CD8-positive, alpha-beta memory T cell (primary cell): Measurements from ENCODE around the gene RAD51B. TPM values are rescaled to one million over a fixed set of nuclear protein-coding genes. Genes with fewer than 3 reads are reported as not detected.

Source experiments
- CTCF ChIA-PET: fragments of 350-600 bp; sonication (Branson Sonifier 250); formaldehyde crosslinking; loops from one replicate; lab custom pipeline; 2021; ENCODE audit warnings: antibody characterized with exemption; lab: Charles Lee
- POLR2A ChIA-PET: fragments of 350-600 bp; sonication (Branson Sonifier 250); formaldehyde crosslinking; loops from one replicate; lab custom pipeline; 2021; ENCODE audit warnings: antibody characterized with exemption; lab: Charles Lee
- DNase-seq, 5 donors: peaks; one replicate each; pipeline versions ENCODE4 v3.0.0 to v3.0.0-alpha.2; 2020 to 2022; ENCODE audit warnings: mixed read lengths in 1 of 5
- H3K27ac ChIP-seq: one replicate; pipeline ENCODE4 v1.7.0; 2013; ENCODE audit warnings: low read depth, mild to moderate bottlenecking, low read length, moderate library complexity
- H3K27me3 ChIP-seq: 2 replicates; pipeline ENCODE4 v1.7.0; 2013; ENCODE audit warnings: low read length, mild to moderate bottlenecking; ENCODE audit not compliant: insufficient read depth, poor library complexity, severe bottlenecking
- H3K36me3 ChIP-seq: 2 replicates; pipeline ENCODE4 v1.7.0; 2013; ENCODE audit warnings: mild to moderate bottlenecking, low read length, moderate library complexity; ENCODE audit not compliant: insufficient read depth
- H3K4me1 ChIP-seq: 2 replicates; pipeline ENCODE4 v1.7.0; 2013; ENCODE audit warnings: mild to moderate bottlenecking, low read length, moderate library complexity; ENCODE audit not compliant: insufficient read depth
- H3K4me3 ChIP-seq: 2 replicates; pipeline ENCODE4 v1.7.0; 2013; ENCODE audit warnings: mild to moderate bottlenecking, low read length
- H3K9me3 ChIP-seq: 2 replicates; pipeline ENCODE4 v1.7.0; 2013; ENCODE audit warnings: mild to moderate bottlenecking, low read length
- H3K27ac Mint-ChIP-seq, 8 donors: one replicate each; pipeline ENCODE4 v1.8.0; 2020 to 2021; ENCODE audit warnings: mixed read lengths in 8 of 8, mild to moderate bottlenecking in 6 of 8, inconsistent platforms in 3 of 8, moderate library complexity in 3 of 8
- H3K27me3 Mint-ChIP-seq, 2 donors: one replicate each; pipeline ENCODE4 v1.8.0; 2020 to 2021; ENCODE audit warnings: mixed read lengths in 2 of 2, mild to moderate bottlenecking in 1 of 2, moderate library complexity in 1 of 2
- H3K36me3 Mint-ChIP-seq, 3 donors: one replicate each; pipeline ENCODE4 v1.8.0; 2020 to 2021; ENCODE audit warnings: mixed read lengths in 3 of 3, inconsistent platforms in 1 of 3, mild to moderate bottlenecking in 1 of 3
- H3K4me1 Mint-ChIP-seq, 3 donors: one replicate each; pipeline ENCODE4 v1.8.0; 2020 to 2021; ENCODE audit warnings: mixed read lengths in 3 of 3, inconsistent platforms in 1 of 3, mild to moderate bottlenecking in 1 of 3
- H3K4me3 Mint-ChIP-seq, 7 donors: one replicate each; pipeline ENCODE4 v1.8.0; 2020 to 2021; ENCODE audit warnings: mixed read lengths in 7 of 7, mild to moderate bottlenecking in 6 of 7, moderate library complexity in 4 of 7, inconsistent platforms in 2 of 7
- H3K9me3 Mint-ChIP-seq, 5 donors: one replicate each; pipeline ENCODE4 v1.8.0; 2020 to 2022; ENCODE audit warnings: mixed read lengths in 5 of 5, mild to moderate bottlenecking in 3 of 5, moderate library complexity in 2 of 5, inconsistent platforms in 1 of 5
- polyA plus RNA-seq: library from polyadenylated mRNA; unstranded; fragments of 300-500 nt; fragmentation: Illumina TruSeq; gene quantifications from one replicate; pipeline ENCODE4 v1.2.3, GENCODE V29; 2021
- total RNA-seq, 2 experiments: library from RNA; stranded (reverse); gene quantifications; one replicate each; pipeline ENCODE4 v1.2.3, GENCODE V29; 2021

Gene RAD51B
- total and polyA plus RNA-seq, 3 experiments from 2014 or later = 15.7 to 22.9 (median 17.4) TPM

GRCh38 chr14:68444449-68445168 lies 625.0 kb downstream of the RAD51B start:
- H3K27ac ChIP-seq = no peak overlapping the region

GRCh38 chr14:68446243-68447040 lies 626.9 kb downstream of the RAD51B start:
- Mint-ChIP-seq H3K4me1 (no peaks in the 10 kb centered on the region), H3K9me3 (no peaks in the 10 kb centered on the region), H3K27ac (peak overlapping the region in 1 of 8 donors; percentile 33), H3K27me3 (no peaks in the 10 kb centered on the region), H3K36me3 (peaks cover 0 to 13% (median 4%) of the 10 kb centered on the region in 3 donors), H3K4me3 (no peak overlapping the region)
- ChIA-PET CTCF (interaction anchor here (1.0 kb wide), 1 partner anchor 13 kb away, joined by 3 read pairs; no protein-coding TSS in a partner anchor), POLR2A (no interaction called here)
- H3K27me3 ChIP-seq = no peaks in the 10 kb centered on the region
- DNase-seq = no peak
- no peak overlapping the region for H3K4me3 ChIP-seq
- no peak overlapping the region for H3K27ac ChIP-seq
- H3K36me3 ChIP-seq = no peaks in the 10 kb centered on the region
- no peaks in the 10 kb centered on the region for H3K9me3 ChIP-seq
- no peaks in the 10 kb centered on the region for H3K4me1 ChIP-seq

More at GRCh38 chr14:68444449-68445168, 625.0 kb downstream of the RAD51B start:
- ChIA-PET CTCF (no interaction called here), POLR2A (interaction anchor here (0.6 kb wide), 1 partner anchor 17 kb away, joined by 4 read pairs; no protein-coding TSS in a partner anchor)
- Histone ChIP-seq H3K4me3 (no peak overlapping the region), H3K4me1 (no peaks in the 10 kb centered on the region), H3K36me3 (no peaks in the 10 kb centered on the region), H3K27me3 (no peaks in the 10 kb centered on the region), H3K9me3 (no peaks in the 10 kb centered on the region)
- DNase-seq = no peak
- no peak overlapping the region for H3K4me3 Mint-ChIP-seq
- peak overlapping the region in 2 of 8 donors; percentile 36 to 47 for H3K27ac Mint-ChIP-seq
- no peaks in the 10 kb centered on the region for H3K9me3 Mint-ChIP-seq
- no peaks in the 10 kb centered on the region for H3K4me1 Mint-ChIP-seq
- peaks cover 2 to 12% (median 9%) of the 10 kb centered on the region in 3 donors for H3K36me3 Mint-ChIP-seq
- H3K27me3 Mint-ChIP-seq = no peaks in the 10 kb centered on the region

GRCh38 chr14:68447581-68448251 lies 628.1 kb downstream of the RAD51B start:
- no peaks in the 10 kb centered on the region for H3K36me3 ChIP-seq
- no peaks in the 10 kb centered on the region for H3K9me3 ChIP-seq
- ChIA-PET POLR2A (no interaction called here), CTCF (interaction anchor here (1.0 kb wide), 1 partner anchor 12 kb away, joined by 3 read pairs; no protein-coding TSS in a partner anchor)
- Mint-ChIP-seq H3K4me3 (no peak overlapping the region), H3K27me3 (no peaks in the 10 kb centered on the region), H3K27ac (no peak overlapping the region), H3K4me1 (no peaks in the 10 kb centered on the region), H3K36me3 (peaks cover 0 to 11% (median 4%) of the 10 kb centered on the region in 3 donors), H3K9me3 (no peaks in the 10 kb centered on the region)
- DNase-seq = no peak
- H3K27ac ChIP-seq = no peak overlapping the region
- no peak overlapping the region for H3K4me3 ChIP-seq
- no peaks in the 10 kb centered on the region for H3K27me3 ChIP-seq
- H3K4me1 ChIP-seq = no peaks in the 10 kb centered on the region

- no peaks in the 10 kb centered on the region for H3K9me3 ChIP-seq
- CTCF ChIA-PET = no interaction called here
- H3K4me3 ChIP-seq = no peak overlapping the region
- H3K27me3 ChIP-seq = no peaks in the 10 kb centered on the region
- DNase-seq = no peak
- H3K36me3 ChIP-seq = no peaks in the 10 kb centered on the region
- POLR2A ChIA-PET = no interaction called here
- no peak overlapping the region for H3K27ac ChIP-seq
- H3K4me3 Mint-ChIP-seq = no peak overlapping the region
- H3K27ac Mint-ChIP-seq = no peak overlapping the region
- H3K4me1 ChIP-seq = no peaks in the 10 kb centered on the region
- H3K4me1 Mint-ChIP-seq = no peaks in the 10 kb centered on the region
- H3K27me3 Mint-ChIP-seq = no peaks in the 10 kb centered on the region
- H3K36me3 Mint-ChIP-seq = peaks cover 0 to 15% (median 4%) of the 10 kb centered on the region in 3 donors
- H3K9me3 Mint-ChIP-seq = peaks cover 0 to 2% (median 0%) of the 10 kb centered on the region in 5 donors
These were observed 628.8 kb downstream of the RAD51B start for GRCh38 chr14:68448252-68448902.

- Histone ChIP-seq H3K27me3 (no peaks in the 10 kb centered on the region), H3K4me3 (no peak overlapping the region), H3K27ac (no peak overlapping the region), H3K9me3 (no peaks in the 10 kb centered on the region), H3K36me3 (no peaks in the 10 kb centered on the region), H3K4me1 (no peaks in the 10 kb centered on the region)
- no peaks in the 10 kb centered on the region for H3K4me1 Mint-ChIP-seq
- CTCF ChIA-PET = no interaction called here
- DNase-seq = no peak
- H3K27ac Mint-ChIP-seq = peak overlapping the region in 2 of 8 donors; percentile 43 to 63
- H3K4me3 Mint-ChIP-seq = no peak overlapping the region
- POLR2A ChIA-PET = no interaction called here
- H3K27me3 Mint-ChIP-seq = no peaks in the 10 kb centered on the region
- peaks cover 4 to 8% (median 6%) of the 10 kb centered on the region in 5 donors for H3K9me3 Mint-ChIP-seq
- peaks cover 0 to 20% (median 2%) of the 10 kb centered on the region in 3 donors for H3K36me3 Mint-ChIP-seq
These were observed 630.1 kb downstream of the RAD51B start for GRCh38 chr14:68449561-68450181.

- ChIA-PET POLR2A (interaction anchor here (0.8 kb wide), 1 partner anchor 17 kb away, joined by 3 read pairs; no protein-coding TSS in a partner anchor), CTCF (no interaction called here)
- H3K27ac Mint-ChIP-seq = no peak overlapping the region
- Histone ChIP-seq H3K36me3 (no peaks in the 10 kb centered on the region), H3K9me3 (no peaks in the 10 kb centered on the region), H3K27me3 (no peaks in the 10 kb centered on the region), H3K27ac (no peak overlapping the region), H3K4me3 (no peak overlapping the region), H3K4me1 (no peaks in the 10 kb centered on the region)
- H3K27me3 Mint-ChIP-seq = no peaks in the 10 kb centered on the region
- DNase-seq = no peak
- H3K4me3 Mint-ChIP-seq = no peak overlapping the region
- H3K4me1 Mint-ChIP-seq = no peaks in the 10 kb centered on the region
- H3K9me3 Mint-ChIP-seq = peaks cover 5 to 13% (median 11%) of the 10 kb centered on the region in 5 donors
- H3K36me3 Mint-ChIP-seq = peaks cover 0 to 26% (median 2%) of the 10 kb centered on the region in 3 donors
These were observed 631.0 kb downstream of the RAD51B start for GRCh38 chr14:68450391-68451120.
